Ammon's horn (tissue), 1 donor: ENCODE data around the gene ZFYVE1.
"Not testable (repeated sequence)": the region's sequence is repeated elsewhere in the genome, so short reads cannot be mapped to it uniquely, and the experiment has no call there.

Experiments
- DNase-seq: peaks from one replicate; pipeline ENCODE4 v3.0.0-alpha.2; 2016; ENCODE audit warnings: low spot score

Gene ZFYVE1

DNA sequence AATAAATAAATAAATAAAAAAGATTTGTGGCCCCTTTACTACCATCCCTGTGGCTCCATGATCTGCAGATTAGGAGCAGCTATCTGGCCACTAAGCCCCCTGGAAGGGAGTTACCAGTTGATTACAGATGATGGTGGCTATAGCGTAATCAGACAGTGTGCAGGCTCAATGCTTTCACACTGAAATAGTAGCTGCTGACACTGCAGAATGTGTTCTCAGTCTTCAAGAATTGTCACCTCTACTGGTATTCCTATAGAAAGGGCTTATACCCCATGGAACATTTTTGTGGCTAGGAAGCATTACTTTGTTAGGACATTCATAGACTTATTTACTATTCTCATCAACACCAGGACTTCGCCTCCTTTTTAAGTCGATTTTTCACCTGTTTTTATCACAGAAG, 69.7 kb downstream of the ZFYVE1 start:
- DNase-seq: no peak

DNA sequence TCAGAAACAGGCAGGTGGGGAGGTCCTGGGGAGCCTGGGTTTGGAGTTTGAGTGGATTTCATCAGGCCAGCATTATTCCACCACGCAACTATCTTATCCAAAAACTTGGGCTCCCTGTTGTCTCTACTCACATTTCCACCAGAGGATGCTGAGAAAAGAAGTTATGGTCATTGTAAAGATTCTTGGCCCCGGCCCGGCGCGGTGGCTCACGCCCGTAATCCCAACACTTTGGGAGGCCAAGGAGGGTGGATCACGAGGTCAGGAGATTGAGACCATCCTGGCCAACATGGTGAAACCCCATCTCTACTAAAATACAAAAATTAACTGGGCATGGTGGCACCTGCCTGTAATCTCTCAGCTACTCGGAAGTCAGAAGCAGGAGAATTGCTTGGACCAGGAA, 70.2 kb downstream of the ZFYVE1 start:
- DNase-seq: not testable (repeated sequence)

DNA sequence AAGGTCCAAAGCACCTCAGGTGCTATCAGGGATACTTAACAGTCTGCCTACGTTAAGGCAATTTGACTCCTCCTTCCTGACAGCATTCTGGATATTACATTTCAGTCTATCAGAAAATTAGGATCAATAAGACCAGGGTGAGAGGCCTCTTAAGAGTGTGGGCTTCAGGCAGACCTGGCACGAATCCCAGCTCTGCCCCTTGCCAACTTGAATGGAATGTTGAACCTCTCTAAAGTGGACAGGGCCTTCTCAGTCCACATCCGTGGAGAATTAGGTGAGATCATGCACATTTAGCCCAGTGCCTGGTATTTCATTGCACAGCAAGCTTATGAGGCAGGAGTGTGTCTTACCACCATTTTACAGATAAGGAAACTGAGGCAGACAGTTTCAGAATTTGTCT, 74.7 kb downstream of the ZFYVE1 start:
- DNase-seq: no peak

DNA sequence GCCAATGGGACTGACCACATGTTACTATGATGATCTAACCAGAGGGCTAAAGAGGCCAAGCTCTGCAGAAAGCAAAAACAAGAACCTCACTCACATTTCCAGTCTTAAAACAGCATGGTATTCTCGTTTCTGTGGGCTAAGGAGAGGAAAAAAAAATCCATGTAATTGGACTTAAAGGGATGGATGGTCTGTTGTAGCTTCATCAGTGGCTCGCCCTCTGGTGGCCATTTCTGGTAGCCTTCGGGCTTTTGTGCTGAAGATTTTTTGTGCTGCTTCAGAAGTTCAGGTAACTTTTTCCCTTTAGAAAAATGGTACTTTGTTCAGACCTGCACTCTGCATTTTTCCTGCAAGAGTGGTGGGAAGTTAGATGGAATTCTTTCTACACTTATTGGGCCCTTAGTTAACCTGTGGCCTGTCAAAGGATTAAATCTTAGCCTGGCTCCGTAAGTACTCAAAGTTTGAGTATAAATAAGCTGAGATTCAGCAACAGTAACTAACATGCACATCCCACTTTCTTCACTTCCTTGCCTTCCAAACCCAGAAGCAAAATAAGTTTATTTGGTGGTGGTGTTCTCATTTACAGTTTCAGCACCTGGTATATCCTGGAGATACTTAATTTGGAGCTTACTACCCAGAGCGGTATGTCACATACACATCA, 78.3 kb downstream of the ZFYVE1 start:
- peak; percentile 61 for DNase-seq

DNA sequence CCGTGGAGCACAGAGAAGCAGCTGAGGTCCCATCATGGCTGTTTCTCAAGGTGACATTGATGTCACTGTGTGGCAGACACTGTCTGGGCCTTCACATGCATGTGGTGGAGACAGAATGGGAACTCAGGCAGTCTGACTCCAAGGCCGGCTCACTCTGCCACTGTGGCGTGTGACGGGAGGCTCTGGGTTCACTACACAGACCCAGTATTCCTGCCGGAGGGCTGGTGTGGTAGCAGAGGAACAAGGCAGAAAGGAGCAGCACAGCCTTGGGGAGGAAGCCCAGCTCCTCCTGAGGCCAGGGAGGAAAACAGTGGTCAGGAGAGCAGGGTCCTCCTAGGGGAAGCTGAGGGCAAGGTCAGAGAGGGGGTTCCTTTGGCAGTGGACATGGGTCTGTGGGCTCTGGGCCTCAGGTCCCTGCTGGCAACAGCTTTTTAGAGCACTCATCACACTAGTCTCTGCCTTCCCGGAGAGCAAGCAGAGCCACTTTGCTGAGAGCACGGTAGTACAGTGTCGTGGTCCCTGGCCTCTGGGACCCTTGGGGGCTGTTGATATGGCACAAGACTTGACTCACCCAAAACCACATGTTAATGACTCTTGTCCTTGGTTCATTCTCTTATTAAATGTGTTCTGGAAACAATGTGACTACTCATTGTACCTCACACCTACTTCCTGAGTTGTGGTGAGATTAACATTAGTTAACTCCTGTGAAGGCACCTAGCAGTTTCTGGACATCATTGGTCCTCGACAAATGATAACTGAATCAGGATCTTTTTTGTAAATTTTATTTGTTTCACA, 79.3 kb downstream of the ZFYVE1 start:
- no peak for DNase-seq

DNA sequence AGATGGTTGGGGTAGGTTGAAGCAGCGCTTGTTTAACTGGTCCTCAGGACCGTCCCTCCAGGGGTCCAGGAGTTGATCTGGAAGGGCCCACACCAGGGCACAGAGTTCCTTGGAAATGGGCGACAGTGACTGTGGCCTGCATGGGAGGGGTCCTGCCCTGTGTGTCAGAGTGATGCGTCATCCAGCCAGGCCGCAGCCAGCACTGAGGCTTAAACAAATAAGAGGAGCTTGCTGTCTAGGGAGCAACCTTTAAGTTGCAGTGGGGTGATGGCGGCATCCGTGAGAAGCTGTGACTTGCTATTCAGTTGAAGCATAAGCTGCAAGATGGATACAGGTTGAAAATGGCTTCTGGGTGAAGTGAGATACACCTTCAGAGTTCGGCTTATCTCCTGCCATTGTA, 80.4 kb downstream of the ZFYVE1 start:
- DNase-seq: no peak

DNA sequence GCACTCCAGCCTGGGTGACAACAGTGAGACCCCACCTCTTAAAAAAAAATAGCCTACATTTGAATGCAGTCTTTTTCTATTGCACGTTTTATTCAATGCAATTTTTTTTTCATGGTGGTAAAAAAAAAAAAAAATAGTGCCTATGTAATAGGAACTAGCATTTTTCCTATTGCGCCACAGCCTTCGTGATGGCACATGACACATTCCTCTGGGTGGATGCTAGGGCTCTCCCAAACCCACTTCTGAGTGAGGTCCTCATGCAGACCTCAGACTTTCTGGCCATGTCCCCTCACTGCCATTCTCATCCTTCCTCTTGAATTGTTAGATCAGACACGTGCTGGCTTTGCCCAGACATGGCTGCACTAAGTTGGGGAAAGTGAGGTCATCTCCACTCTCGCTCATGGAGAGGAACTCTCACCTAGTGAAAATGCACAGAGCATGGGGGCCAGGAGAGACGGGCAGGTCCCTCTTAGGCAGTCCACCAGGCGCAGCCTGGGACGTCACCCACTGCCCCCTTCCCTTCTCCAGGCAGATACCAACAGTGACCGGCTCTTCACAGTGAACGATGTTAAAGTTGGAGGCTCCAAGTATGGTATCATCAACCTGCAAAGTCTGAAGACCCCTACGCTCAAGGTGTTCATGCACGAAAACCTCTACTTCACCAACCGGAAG, 81.4 kb downstream of the ZFYVE1 start:
- no peak for DNase-seq

DNA sequence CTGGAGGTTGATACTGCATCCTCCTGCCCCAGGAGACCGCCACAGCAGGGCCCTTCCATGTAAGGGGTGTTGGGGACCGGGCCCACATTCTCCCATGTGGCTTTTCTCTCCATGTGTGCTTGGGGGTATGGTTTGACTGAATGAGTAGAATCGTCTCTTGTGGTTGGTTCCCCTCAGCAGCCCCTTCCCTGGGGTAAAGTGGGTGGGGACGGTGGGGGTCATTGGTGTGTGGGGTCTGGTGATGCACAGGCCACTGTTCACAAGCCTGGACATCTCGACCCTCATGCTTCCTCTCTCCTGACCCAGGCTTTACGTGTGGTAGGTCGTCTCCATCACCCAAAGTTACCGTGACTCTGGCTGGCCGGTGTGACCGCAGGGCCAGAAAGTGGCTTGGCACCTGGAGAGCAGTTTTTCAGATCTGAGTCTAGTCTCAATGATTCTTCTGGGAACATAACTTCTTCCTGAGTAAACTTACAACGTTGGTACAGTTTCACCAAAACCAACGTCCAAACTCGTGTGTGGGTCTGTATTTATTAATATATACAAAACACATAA, 83.0 kb downstream of the ZFYVE1 start:
- DNase-seq: no peak

DNA sequence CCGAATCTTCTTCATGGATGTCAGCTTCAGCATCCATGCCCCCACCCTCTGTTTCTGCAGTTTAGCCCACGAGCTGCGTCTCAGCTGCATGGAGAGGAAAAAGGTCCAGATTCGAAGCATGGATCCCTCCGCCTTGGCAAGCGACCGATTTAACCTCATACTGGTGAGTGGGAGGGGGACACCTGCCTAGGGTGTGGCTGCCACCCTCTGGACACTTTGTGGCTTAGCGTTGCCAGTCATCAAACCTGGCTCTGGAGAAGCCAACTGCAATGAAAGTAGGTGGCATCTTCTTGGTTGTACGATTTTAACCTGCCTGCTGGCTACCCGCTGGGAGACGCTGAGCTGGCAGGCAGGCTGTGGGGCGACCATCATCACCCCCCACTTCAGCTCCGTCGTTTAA, 84.0 kb downstream of the ZFYVE1 start:
- DNase-seq: no peak

DNA sequence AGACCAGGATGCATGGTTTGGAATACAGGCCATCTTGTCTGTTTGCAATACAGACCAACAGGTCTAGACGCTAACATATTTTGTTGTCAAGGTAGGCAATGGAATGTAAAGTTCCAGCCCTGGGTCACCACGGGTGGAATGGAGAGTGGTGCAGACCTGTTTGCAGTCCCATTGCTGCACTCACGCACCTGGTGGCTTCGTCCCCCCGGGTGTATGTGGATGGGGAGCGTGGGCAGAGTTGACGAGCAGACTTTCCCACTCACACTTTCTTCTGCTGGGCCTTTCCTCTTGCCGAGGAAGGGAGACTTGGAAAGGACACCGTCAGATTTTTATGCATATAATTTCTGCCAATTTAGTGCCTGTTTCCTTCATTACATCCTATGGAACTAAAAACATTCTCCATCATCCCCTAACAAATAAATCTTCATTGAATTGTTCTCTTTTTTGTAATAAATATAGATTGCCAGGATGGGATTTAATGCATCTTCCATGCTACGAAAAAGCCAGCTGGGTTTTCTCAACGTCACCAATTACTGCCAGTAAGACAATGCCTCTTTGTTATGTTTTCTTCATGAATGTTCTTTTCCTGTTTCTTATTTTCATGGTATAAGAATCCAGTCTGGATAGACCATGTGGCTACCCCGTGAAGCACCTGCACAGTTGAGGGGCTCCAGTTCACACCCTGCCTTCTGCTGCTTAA, 85.5 kb downstream of the ZFYVE1 start:
- DNase-seq: peak; percentile 22

DNA sequence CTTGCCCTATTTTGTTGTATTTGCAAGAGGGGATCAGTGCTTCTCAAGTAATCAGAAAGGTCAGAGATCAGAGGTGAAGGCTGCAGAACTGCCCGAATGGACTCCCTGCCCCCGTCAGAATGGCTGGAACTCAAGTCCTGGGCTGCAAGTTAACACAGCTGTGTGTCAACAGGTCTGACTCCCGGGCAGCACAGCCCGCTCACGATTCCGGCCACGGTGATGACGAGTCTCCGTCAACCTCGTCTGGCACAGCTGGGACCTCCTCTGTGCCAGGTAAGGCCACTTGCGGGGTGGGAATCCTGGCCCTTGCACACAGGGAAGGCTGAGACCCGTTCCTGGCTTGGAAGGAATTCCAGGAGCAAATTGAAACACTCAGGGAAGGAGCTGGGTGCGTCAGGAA, 87.3 kb downstream of the ZFYVE1 start:
- DNase-seq: no peak

DNA sequence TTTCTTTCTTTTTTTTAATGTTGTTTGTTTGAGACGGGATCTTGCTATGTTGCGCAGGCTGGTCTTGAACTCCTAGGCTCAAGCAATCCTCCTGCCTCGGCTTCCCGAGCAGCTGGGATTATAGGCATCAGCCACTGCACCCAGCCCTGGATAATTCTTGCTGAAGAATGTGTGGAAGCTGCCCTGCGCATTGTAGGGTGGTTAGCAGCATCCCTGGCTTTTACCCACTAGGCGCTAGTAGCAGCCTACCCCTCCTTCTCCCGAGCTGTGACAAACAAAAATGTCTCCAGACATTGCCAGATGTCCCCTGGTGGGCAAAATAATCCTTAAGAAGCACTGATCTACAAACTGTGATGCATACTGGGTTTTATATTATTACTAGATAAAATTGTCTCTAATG, 94.0 kb downstream of the ZFYVE1 start:
- DNase-seq: no peak

DNA sequence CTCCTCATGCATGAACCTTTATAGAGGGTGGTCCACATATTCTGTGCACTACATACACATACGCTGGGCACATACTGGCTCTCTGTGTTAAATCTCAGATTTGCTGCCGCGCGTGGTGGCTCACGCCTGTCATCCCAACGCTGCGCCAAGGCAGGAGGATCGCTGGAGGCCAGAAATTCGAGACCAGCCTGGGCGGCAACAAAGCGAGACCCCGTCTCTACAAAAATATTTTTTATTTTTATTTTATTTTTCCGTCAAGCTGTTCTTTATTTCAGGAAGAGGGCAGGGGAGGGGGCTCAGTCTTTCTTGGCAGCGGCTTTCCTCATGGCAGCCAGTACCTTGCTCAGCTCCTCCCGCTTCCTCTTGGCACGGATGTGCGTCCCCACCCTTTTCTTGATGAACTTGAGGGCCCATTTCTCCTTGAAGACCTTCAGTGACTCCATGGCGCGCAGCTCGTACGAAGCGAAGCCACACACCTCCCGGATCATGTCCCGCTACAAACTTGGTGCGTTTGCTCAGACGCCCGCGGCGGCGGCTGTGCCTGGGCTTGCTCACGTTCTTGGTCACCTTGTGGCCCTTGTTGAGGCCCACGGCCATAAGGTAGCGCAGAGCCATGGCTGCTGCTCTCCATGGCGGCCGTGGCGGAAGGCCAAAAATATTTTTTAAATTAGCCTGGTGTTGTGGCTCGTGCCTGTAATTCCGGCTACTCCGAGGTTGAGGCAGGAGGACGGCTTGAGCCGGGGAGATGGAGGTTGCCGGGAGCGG, 97.4 kb downstream of the ZFYVE1 start:
- no peak for DNase-seq

DNA sequence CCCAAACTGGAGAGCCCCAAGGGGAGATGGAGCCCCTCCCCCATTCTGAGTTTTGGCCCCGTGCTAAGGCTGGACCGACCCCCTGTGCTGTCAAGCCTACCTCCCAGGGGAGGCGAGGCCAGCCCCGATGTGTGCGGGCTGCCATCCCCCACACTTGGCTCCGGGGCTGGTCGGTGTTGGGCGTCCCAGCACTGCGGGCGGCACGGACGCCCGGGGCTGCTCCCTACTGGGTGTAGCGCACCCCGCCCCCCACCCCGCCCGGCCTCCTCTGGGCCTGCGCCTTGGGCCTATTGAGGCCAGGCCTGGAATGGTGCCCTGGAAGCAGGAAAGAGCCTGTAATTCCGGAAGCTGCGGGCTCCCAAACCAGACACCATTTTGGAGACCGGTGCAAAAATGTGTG, 98.0 kb downstream of the ZFYVE1 start:
- no peak for DNase-seq

DNA sequence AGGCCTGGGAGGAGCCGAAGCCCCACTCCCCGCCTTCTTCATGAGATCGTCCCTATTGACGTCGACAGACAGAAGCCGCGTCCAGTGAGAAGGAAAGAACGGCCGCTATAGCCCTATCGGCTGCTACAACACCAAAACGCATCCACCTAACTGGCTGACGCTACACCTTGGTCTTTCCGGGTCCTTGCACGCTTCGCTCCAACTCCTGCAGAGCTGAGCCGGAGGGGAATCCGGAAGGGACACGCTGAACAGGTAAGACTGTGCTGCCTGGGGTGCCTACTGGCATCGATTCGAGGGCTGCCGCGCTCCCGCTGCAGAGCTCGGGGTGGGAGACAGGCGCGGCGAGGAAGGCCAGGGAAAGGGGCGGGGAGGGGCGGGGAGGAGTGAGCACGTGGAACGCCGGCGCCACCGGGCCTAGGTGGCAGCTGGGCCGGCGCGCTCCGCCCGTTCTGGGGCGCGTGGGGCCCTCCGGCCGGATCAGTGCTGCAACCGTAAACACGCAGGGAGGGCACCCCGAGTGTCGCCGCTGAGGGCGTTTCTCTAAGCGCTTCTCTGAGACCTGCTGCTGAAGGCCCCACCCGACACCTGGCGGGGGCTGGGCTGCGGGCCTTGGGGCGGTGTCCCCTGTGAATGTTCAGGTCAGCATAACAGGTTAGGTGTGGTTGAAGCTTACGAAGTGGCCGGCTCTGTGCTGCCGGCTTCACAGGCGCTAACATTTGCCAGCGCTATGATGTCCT, 100.4 kb downstream of the ZFYVE1 start, which contains the start of gene DCAF4:
Gene DCAF4, plus strand, starts transcription at position 173 of the 737 bp plus-strand sequence. CDS start 11,515 bp downstream, outside the sequence.
- peak; percentile 98 for DNase-seq

DNA sequence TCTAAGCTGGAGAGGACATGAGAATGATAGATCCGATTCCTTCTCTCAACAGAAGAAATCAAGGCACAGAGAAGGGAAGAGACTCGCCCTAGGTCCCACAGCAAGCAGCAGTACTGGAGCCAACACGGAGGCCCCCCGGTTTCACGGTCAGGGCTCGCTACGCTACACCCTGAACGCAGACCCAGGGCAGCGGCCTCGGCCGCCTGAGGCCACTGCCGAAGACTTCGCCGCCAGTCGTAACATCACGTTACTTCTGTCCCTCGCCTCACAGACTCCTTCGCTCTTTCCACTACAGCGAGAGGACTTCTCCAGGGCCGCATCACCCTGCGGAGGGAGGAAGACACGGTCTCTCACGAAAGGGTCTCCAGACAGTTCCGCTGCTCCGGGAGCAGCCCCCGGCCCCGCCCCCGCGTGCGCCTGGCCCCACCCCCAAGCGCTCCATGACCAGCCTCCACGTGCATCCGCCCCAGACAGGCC, 101.1 kb downstream of the ZFYVE1 start:
- no peak for DNase-seq

DNA sequence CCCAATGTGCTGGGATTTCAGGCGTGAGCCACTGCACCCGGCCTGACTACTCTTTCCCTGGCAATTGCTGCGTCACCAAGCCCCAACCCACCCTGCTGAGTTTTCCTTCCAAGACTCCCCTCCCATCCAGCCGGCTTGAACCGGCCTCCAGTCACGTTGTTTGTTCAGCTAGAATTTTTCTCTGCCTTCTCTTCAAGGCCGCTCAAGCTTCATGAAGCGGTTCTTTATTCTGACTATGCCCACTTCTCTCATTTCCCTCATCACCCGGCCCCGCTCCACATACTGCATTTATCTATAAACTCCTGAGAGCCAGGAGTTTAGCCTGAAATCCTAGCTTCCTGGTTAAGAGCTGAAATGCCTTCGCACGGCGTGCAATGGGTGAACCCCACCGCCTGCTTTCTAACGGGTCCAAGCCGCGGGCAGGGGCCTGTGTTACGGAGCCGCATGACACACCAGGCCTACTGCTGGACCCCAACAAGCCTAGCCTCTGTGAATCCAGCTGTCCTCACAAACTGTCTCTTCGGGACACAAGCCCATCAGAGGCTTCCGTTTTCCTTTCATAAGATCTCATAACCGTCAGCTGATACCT, 101.6 kb downstream of the ZFYVE1 start:
- no peak for DNase-seq

DNA sequence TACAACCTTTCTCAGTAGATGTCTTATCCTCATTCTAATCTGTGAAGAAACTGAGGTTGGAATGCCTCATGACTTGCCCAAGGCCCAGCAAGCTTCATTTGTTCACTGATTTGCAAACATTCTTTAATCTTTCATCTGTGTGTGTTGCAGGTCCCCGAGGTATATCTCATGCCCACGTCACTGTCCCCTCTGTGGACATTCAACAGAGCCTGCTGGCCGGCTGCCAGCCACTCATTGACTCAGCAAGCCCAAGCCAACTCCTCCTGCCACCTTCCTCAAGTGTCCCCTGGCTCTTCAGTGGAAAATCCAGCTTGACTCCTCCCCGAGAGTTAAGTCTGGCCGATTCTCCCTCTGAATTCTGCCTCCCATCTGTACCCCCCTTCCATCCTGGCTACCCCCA, 102.6 kb downstream of the ZFYVE1 start:
- no peak for DNase-seq

DNA sequence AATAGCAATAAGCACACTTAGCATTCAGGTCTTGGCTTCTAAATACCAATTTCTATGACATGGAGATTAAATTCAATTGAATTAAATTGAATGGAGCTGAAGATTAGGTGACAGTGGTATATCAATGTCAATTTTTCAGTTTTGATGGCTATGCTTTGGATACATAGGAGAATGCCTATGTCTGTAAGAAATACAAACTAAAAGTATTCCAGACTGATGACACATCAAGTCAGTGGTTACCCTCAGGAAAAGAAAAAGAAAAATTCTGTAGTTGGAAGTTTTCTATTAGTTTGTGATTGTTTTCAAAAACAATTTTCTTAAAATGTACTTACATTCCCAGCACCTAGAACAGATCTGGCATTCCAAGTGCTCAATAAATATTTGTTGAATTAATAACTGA, 105.5 kb downstream of the ZFYVE1 start:
- no peak for DNase-seq

DNA sequence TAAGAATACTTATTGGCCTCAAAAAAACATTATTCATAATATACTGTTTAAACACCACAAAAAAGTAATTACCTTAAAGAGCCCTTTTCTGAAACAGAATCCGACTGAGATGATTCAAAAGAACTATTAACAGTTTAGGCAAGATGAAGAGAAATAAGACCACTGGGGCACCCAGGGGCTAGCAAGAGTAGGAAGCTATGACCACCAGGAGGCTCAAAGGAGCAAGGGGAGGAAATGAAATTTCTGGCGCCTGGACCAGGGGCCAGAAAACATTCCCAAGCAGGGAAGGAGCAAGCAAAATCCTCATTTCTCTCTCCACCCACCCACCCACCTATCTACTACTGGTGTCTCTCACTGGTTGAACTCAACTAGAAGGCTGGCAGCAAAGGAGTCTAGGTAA, 106.9 kb downstream of the ZFYVE1 start:
- no peak for DNase-seq
